Measurements from ENCODE around the gene THOC5. TPM values are rescaled to one million over a fixed set of nuclear protein-coding genes. Genes with fewer than 3 reads are reported as not detected.
A peak's percentile ranks its signal among the peaks of the same experiment; 100 is the strongest.
"Not testable (repeated sequence)": the region's sequence is repeated elsewhere in the genome, so short reads cannot be mapped to it uniquely, and the experiment has no call there.

THOC5 gene
- total RNA-seq, result 45.4 TPM

GRCh38 chr22:29553351-29554224, at the start of gene THOC5:
TSS of gene THOC5 (minus strand) at chr22:29553757. CDS start at chr22:29549147, 4,610 bp downstream.
- intact Hi-C loops (cut with DNase I), result no loop called here
- ATAC-seq (peak; percentile 98), DNase-seq (ENCODE audit: low spot score) (peak; percentile 96)

- no peak for DNase-seq (ENCODE audit: low spot score)
- intact Hi-C loops (cut with DNase I), result no loop called here
- ATAC-seq, result no peak
Measured at GRCh38 chr22:29598684-29599020, 45.1 kb upstream of the THOC5 start.

- intact Hi-C loops (cut with DNase I); ATAC-seq; DNase-seq (ENCODE audit: low spot score): not testable (repeated sequence)
Measured at GRCh38 chr22:29597871-29598683, 44.5 kb upstream of the THOC5 start.

GRCh38 chr22:29596408-29596807, 42.9 kb upstream of the THOC5 start:
- DNase-seq (ENCODE audit: low spot score) (no peak), ATAC-seq (no peak)
- intact Hi-C loops (cut with DNase I), result no loop called here

- ATAC-seq; intact Hi-C loops (cut with DNase I); DNase-seq (ENCODE audit: low spot score): not testable (repeated sequence)
Measured at GRCh38 chr22:29594447-29594846, 40.9 kb upstream of the THOC5 start.

GRCh38 chr22:29593923-29594322, 40.4 kb upstream of the THOC5 start:
- DNase-seq (ENCODE audit: low spot score) (no peak), ATAC-seq (no peak)
- intact Hi-C loops (cut with DNase I), result no loop called here

- ATAC-seq (no peak), DNase-seq (ENCODE audit: low spot score) (no peak)
- intact Hi-C loops (cut with DNase I), result no loop called here
Measured at GRCh38 chr22:29587938-29588699, 34.6 kb upstream of the THOC5 start.

- intact Hi-C loops (cut with DNase I); ATAC-seq: not testable (repeated sequence)
Measured at GRCh38 chr22:29586193-29586705, 32.7 kb upstream of the THOC5 start.

GRCh38 chr22:29584975-29585374, 31.4 kb upstream of the THOC5 start:
- intact Hi-C loops (cut with DNase I), result no loop called here
- DNase-seq (ENCODE audit: low spot score) (no peak), ATAC-seq (no peak)

More at GRCh38 chr22:29586193-29586705, 32.7 kb upstream of the THOC5 start:
- not testable (repeated sequence) for DNase-seq (ENCODE audit: low spot score)

- ATAC-seq (no peak), DNase-seq (ENCODE audit: low spot score) (no peak)
- intact Hi-C loops (cut with DNase I), result no loop called here
Measured at GRCh38 chr22:29581799-29582198, 28.2 kb upstream of the THOC5 start.

GRCh38 chr22:29580200-29580810, 26.7 kb upstream of the THOC5 start:
- intact Hi-C loops (cut with DNase I), result no loop called here
- ATAC-seq (peak; percentile 27), DNase-seq (ENCODE audit: low spot score) (no peak)

- no peak for ATAC-seq
- intact Hi-C loops (cut with DNase I), result no loop called here
- no peak for DNase-seq (ENCODE audit: low spot score)
Measured at GRCh38 chr22:29578462-29579200, 25.1 kb upstream of the THOC5 start.

- ATAC-seq, result no peak
- DNase-seq (ENCODE audit: low spot score), result no peak
- intact Hi-C loops (cut with DNase I), result no loop called here
Measured at GRCh38 chr22:29574762-29575450, 21.3 kb upstream of the THOC5 start.

GRCh38 chr22:29570912-29571549, 17.5 kb upstream of the THOC5 start:
- ATAC-seq (no peak), DNase-seq (ENCODE audit: low spot score) (no peak)
- intact Hi-C loops (cut with DNase I), result no loop called here

GRCh38 chr22:29570456-29570855, 16.9 kb upstream of the THOC5 start:
- intact Hi-C loops (cut with DNase I), result no loop called here
- DNase-seq (ENCODE audit: low spot score) (no peak), ATAC-seq (no peak)

GRCh38 chr22:29569011-29569678, 15.6 kb upstream of the THOC5 start:
- DNase-seq (ENCODE audit: low spot score) (no peak), ATAC-seq (no peak)
- intact Hi-C loops (cut with DNase I), result no loop called here

GRCh38 chr22:29567338-29567737, 13.8 kb upstream of the THOC5 start:
- DNase-seq (ENCODE audit: low spot score) (no peak), ATAC-seq (no peak)
- intact Hi-C loops (cut with DNase I), result no loop called here
